T1000 (cell line): ENCODE results near the gene RAMP1.

Experiments
- DNase-seq: peaks from one replicate; lab custom pipeline; 2025; ENCODE audit warnings: mixed read lengths; lab: John Stamatoyannopoulos, UW

The RAMP1 gene

DNA sequence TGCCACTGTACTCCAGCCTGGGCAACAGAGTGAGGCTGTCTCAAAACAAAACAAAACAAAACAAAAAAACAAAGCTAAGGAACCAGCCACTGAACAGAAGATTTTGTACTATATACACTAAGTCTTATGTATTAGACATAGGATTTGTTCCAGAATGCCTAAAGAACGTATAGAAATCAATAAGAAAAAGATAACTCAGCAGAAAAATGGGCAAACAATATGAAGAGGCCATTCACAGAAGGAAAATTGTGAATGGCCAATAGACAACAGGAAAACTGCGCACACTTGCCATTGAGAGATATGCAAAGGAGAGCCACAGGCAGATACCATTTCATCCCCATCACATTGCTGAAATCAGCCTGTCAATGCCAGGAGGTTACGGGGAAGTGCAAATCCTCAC lies 92.5 kb downstream of the RAMP1 start:
- DNase-seq = no peak

- DNase-seq = no peak
Measured at GRCh38 chr2:237952851-237953250, 93.4 kb downstream of the RAMP1 start.

DNA sequence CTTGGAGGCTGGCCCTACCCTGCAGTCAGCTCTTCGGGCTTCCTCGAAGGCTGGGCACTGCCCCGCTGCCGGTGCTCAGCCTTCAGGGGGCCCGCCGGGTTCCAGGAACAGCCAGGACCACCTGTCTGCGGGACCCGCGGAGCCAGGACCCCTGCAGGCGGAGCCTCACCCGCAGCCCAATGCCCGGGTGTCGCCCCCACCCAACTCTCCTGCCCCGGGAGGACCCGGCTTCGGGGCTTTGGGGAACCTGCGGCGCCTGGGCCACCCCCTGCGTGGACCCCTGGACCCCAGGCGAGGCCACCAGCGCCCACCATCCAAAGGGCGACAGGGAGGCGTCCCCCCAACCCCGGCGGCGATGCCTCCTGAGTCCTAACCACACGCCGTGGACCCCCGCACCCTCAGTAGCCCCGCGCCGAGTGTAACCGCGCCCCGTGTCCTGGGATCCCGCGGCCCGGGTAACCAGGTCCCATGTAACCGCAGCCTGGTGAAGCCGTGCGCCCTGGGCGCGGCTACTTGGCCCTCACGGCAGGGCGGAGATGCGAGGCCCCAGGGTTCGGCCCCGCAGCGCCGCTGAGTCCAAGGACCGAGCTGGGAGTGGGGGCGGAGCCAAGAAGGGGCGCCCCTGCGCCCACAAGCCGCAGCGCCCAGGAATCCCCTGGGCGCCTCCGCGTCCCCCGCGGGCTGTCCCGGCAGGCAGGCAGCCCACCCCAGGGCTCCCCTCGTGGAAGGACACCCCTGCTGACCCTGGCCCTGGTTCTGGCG lies 96.4 kb downstream of the RAMP1 start:
- DNase-seq = no peak

GRCh38 chr2:237956402-237956736 lies 96.9 kb downstream of the RAMP1 start:
- no peak for DNase-seq

DNA sequence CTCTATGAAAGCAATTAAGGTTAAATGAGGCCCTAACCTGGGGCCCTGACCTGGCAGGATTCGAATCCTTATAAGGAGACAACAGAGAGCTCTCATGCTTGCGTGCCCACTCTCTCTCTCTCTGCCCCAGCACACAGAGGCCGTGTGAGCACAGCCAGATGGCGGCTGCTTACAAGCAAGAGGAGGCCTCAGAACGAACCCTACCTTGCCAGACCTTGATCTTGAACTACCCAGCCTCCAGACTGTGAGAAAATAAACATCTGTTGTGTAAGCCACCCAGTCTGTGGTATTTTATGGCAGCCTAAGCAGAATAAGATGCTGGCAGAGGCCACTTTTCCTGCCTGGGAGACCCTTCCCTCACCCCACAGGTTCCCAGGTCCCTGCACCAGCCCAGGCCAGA lies 102.2 kb downstream of the RAMP1 start:
- no peak for DNase-seq
